GM12892 (cell line): ENCODE measurements around the gene SMAP2.

Source experiments
- POLR2A ChIP-seq: IDR thresholded peaks from 2 replicates; pipeline ENCODE4 v1.6.1; 2011; ENCODE audit warnings: low read depth, low read length, control low read depth
- POLR2AphosphoS5 ChIP-seq: IDR thresholded peaks from 2 replicates; pipeline ENCODE4 v1.6.1; 2011; ENCODE audit warnings: low read depth, low read length, control low read depth
- TAF1 ChIP-seq: IDR thresholded peaks from 2 replicates; pipeline ENCODE4 v1.6.1; 2011; ENCODE audit warnings: low read depth, mild to moderate bottlenecking, control low read depth, low read length, borderline replicate concordance

- TF ChIP-seq POLR2A, result no peak
- no peak for TF ChIP-seq TAF1
- no peak for TF ChIP-seq POLR2AphosphoS5
These were observed 1.7 kb upstream of the SMAP2 start for GRCh38 chr1:40371707-40372258.
